HCT116 (cell line): ENCODE data around the gene CPLANE2. TPM values are rescaled to one million over a fixed set of nuclear protein-coding genes. Genes with fewer than 3 reads are reported as not detected.

ENCODE experiments used
- ATAC-seq: fragments of 200-7000 bp; cut with Tn5 transposase; 2 replicates; pipeline ENCODE4 v1.9.1; 2020; ENCODE audit warnings: mild to moderate bottlenecking, moderate library complexity
- BruUV-seq: library from RNA; stranded (reverse); fragments of 400-500 nt; replicated peaks from 2 replicates; lab custom pipeline; 2021; lab: Mats Ljungman, UMichigan
- CTCF ChIA-PET: fragments of 300-600 bp; sonication (Branson Sonifier 250); formaldehyde crosslinking; loops from one replicate; lab custom pipeline; 2021; ENCODE audit warnings: antibody characterized with exemption; lab: Charles Lee
- POLR2A ChIA-PET: fragments of 300-600, 350-600 bp; sonication (Branson Sonifier 250); formaldehyde crosslinking; loops from one replicate; lab custom pipeline; 2021; ENCODE audit warnings: antibody characterized with exemption; lab: Charles Lee
- RAD21 ChIA-PET, 2 experiments: fragments of 300-600 bp; sonication (Branson Sonifier 250); formaldehyde crosslinking; loops; one replicate each; lab custom pipeline; 2023; ENCODE audit warnings: low total read pairs in 2 of 2; ENCODE audit not compliant: uncharacterized antibody in 2 of 2, unreplicated experiment in 2 of 2, low non-redundant PET in 1 of 2; lab: Charles Lee
- DNase-seq: peaks from one replicate; pipeline ENCODE4 v3.0.0-alpha.2; 2010; ENCODE audit warnings: low read depth, low spot score
- H2AFZ ChIP-seq: fragments of 200-600 bp; shearing (Covaris generic), sonication (generic); 2 replicates; pipeline ENCODE4 v1.6.1; 2017; ENCODE audit warnings: low read depth, mixed run types, mixed read lengths, antibody characterized with exemption, low read length; ENCODE audit not compliant: poor library complexity, severe bottlenecking
- H3K27ac ChIP-seq: 2 replicates; pipeline ENCODE4 v1.5.1; 2012; ENCODE audit warnings: low read depth, low read length
- H3K27me3 ChIP-seq: fragments of 200-600 bp; sonication (generic); 2 replicates; pipeline ENCODE4 v1.6.1; 2016; ENCODE audit warnings: mixed run types, low read length, mixed read lengths; ENCODE audit not compliant: insufficient read depth
- H3K36me3 ChIP-seq, 2 experiments: fragments of 200-500 bp in 1 of 2; fragments of 200-600 bp in 1 of 2; sonication (Bioruptor generic) in 1 of 2; sonication (generic) in 1 of 2; 2 replicates each; pipeline versions ENCODE4 v1.5.1 to v1.6.1; 2014 to 2016; ENCODE audit warnings: low read length in 2 of 2, inconsistent platforms in 1 of 2, mixed read lengths in 1 of 2, mixed run types in 1 of 2; ENCODE audit not compliant: insufficient read depth in 2 of 2, control insufficient read depth in 1 of 2
- H3K4me1 ChIP-seq, 2 experiments: fragments of 200-600 bp in 1 of 2; sonication (generic) in 1 of 2; 2 replicates each; pipeline versions ENCODE4 v1.5.1 to v1.6.1; 2012 to 2017; ENCODE audit warnings: low read length in 2 of 2, inconsistent platforms in 1 of 2, mild to moderate bottlenecking in 1 of 2, mixed read lengths in 1 of 2, mixed run types in 1 of 2, moderate library complexity in 1 of 2; ENCODE audit not compliant: insufficient read depth in 2 of 2, control insufficient read depth in 1 of 2
- H3K4me2 ChIP-seq: fragments of 200-600 bp; sonication (generic); 2 replicates; pipeline ENCODE4 v1.6.1; 2017; ENCODE audit warnings: mixed run types, low read length, mixed read lengths
- H3K4me3 ChIP-seq, 2 experiments: fragments of 200-600 bp in 1 of 2; sonication (generic) in 1 of 2; replicated peaks in 1 of 2; 2 replicates each; pipeline ENCODE4 v1.5.1; 2011 to 2016; ENCODE audit warnings: low read length in 2 of 2, control low read depth in 1 of 2, low read depth in 1 of 2, mild to moderate bottlenecking in 1 of 2, mixed read lengths in 1 of 2, mixed run types in 1 of 2
- H3K79me2 ChIP-seq: fragments of 200-600 bp; sonication (generic); 2 replicates; pipeline ENCODE4 v1.6.1; 2017; ENCODE audit warnings: mild to moderate bottlenecking, mixed run types, low read length, moderate library complexity, mixed read lengths; ENCODE audit not compliant: insufficient read depth
- H3K9ac ChIP-seq: fragments of 200-600 bp; sonication (generic); 2 replicates; pipeline ENCODE4 v1.6.1; 2016; ENCODE audit warnings: low read length, mixed read lengths
- H3K9me2 ChIP-seq: fragments of 200-600 bp; sonication (generic), shearing (Covaris generic); 2 replicates; pipeline ENCODE4 v1.6.1; 2017; ENCODE audit warnings: mixed run types, mild to moderate bottlenecking, moderate library complexity; ENCODE audit not compliant: insufficient read depth
- H3K9me3 ChIP-seq, 2 experiments: fragments of 200-500 bp in 1 of 2; fragments of 200-600 bp in 1 of 2; sonication (Bioruptor generic) in 1 of 2; sonication (generic) in 1 of 2; 2 replicates each; pipeline ENCODE4 v1.6.1; 2014 to 2017; ENCODE audit warnings: low read length in 2 of 2, mixed read lengths in 2 of 2, inconsistent platforms in 1 of 2, low read depth in 1 of 2, mild to moderate bottlenecking in 1 of 2, mixed run types in 1 of 2, moderate library complexity in 1 of 2; ENCODE audit not compliant: control insufficient read depth in 1 of 2, insufficient read depth in 1 of 2
- H4K20me1 ChIP-seq: fragments of 200-600 bp; sonication (generic), shearing (Covaris generic); 2 replicates; pipeline ENCODE4 v1.6.1; 2017; ENCODE audit warnings: mixed run types, mild to moderate bottlenecking, moderate library complexity; ENCODE audit not compliant: insufficient read depth
- CBX3 ChIP-seq: IDR thresholded peaks from 2 replicates; pipeline ENCODE4 v1.6.1; 2012; ENCODE audit warnings: low read depth
- EGR1 ChIP-seq: IDR thresholded peaks from 2 replicates; pipeline ENCODE4 v1.6.1; 2012; ENCODE audit warnings: low read depth
- ELF1 ChIP-seq: IDR thresholded peaks from 2 replicates; pipeline ENCODE4 v1.6.1; 2012; ENCODE audit warnings: low read depth, borderline replicate concordance
- EZH2 ChIP-seq: fragments of 200-600 bp; sonication (generic); IDR thresholded peaks from 2 replicates; pipeline ENCODE4 v1.6.1; 2017; ENCODE audit warnings: antibody characterized with exemption, mixed run types
- FOSL1 ChIP-seq: IDR thresholded peaks from 2 replicates; pipeline ENCODE4 v1.6.1; 2012; ENCODE audit warnings: low read depth
- POLR2A ChIP-seq: IDR thresholded peaks from 2 replicates; pipeline ENCODE4 v1.7.0; 2011; ENCODE audit warnings: borderline replicate concordance; ENCODE audit not compliant: insufficient read depth, insufficient read length; ENCODE audit errors: extremely low read depth
- POLR2AphosphoS5 ChIP-seq: IDR thresholded peaks from 2 replicates; pipeline ENCODE4 v1.6.1; 2011; ENCODE audit warnings: mild to moderate bottlenecking, low read depth, low read length, moderate library complexity
- RAD21 ChIP-seq: IDR thresholded peaks from 2 replicates; pipeline ENCODE4 v1.6.1; 2012; ENCODE audit warnings: low read depth, mild to moderate bottlenecking
- SP1 ChIP-seq: IDR thresholded peaks from 2 replicates; pipeline ENCODE4 v1.6.1; 2012; ENCODE audit warnings: low read depth
- YY1 ChIP-seq: IDR thresholded peaks from 2 replicates; pipeline ENCODE4 v1.6.1; 2011; ENCODE audit warnings: low read length, low read depth, moderate library complexity, mild to moderate bottlenecking; ENCODE audit not compliant: insufficient replicate concordance; ENCODE audit errors: extremely low read depth
- ZFX ChIP-seq: fragments of 450-650 bp; IDR thresholded peaks from 2 replicates; pipeline ENCODE4 v1.6.1; 2017
- ZNF274 ChIP-seq: fragments of 200-500 bp; sonication (Bioruptor generic); IDR thresholded peaks from 2 replicates; pipeline ENCODE4 v1.6.1; 2014; ENCODE audit warnings: mild to moderate bottlenecking, low read depth, low read length, inconsistent platforms
- intact Hi-C: fragments of 100-400 bp; cut with micrococcal nuclease; formaldehyde crosslinking; loops from 2 replicates; pipeline ENCODE4 v1.10.0; 2022
- total RNA-seq: library from RNA; stranded (reverse); gene quantifications from one replicate; pipeline ENCODE4 v1.2.1, GENCODE V29; 2021; ENCODE audit not compliant: unreplicated experiment
- TF ChIP-seq, protein P1 (sequence below), 3 experiments: fragments of 200-600 bp in 1 of 3; sonication (generic) in 1 of 3; IDR thresholded peaks in 2 of 3; conservative IDR thresholded peaks in 1 of 3; 2 replicates each; pipeline ENCODE4 v1.5.1; 2012 to 2017; ENCODE audit warnings: low read depth in 2 of 3, low read length in 2 of 3, antibody characterized with exemption in 1 of 3, borderline replicate concordance in 1 of 3, control low read depth in 1 of 3, mild to moderate bottlenecking in 1 of 3, mixed read lengths in 1 of 3, mixed run types in 1 of 3, moderate library complexity in 1 of 3; ENCODE audit not compliant: insufficient read depth in 1 of 3
- TF ChIP-seq, protein P2 (sequence below): IDR thresholded peaks from 2 replicates; pipeline ENCODE4 v1.6.1; 2011; ENCODE audit warnings: mild to moderate bottlenecking, low read length, moderate library complexity; ENCODE audit not compliant: insufficient replicate concordance; ENCODE audit errors: extremely low read depth

CPLANE2 gene
- total RNA-seq, 1 experiment from 2014 or later = 8.1 TPM

DNA sequence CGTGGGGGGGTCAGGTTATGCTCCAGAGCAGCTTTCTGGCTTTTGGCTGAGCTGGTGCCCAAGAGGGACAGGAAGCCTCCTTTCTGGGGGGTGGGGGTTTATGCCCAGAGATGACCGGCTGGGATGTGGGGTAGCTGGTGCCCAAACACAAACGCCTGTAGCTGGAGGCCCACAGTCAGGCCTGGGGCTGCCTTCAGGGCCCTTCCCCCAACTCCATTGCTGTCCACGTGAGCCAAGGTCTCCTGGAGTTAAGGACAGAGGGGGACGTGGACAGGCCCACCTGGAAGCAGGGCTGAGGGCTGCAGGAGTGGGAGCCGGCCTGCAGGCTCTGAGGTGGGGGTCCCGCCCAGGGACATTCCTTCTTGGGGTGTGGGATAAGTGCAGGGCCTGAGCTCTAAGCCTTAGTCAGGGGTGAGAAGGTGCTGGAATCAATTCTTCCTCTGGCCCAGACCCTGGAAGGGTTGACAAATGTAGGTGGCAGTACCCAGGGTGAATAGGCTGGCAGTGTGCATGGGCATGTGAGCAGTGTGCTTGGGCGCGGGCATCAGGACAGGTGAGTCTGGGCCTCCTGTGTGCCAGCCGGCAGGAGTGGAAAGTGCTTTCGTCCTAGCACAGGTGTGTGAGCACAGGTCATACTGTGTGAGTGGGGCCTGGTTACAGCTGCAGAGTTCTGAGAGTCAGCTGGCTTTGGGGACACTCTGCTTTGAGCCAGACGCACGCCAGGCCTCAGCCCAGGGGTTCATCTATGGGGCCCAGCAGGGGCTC is 6.8 kb downstream of the CPLANE2 start:
- ChIA-PET CTCF (no interaction called here), POLR2A (interaction anchor here (1.0 kb wide), 1 partner anchor 23 kb away, joined by 3 read pairs; no protein-coding TSS in a partner anchor), RAD21 (no interaction called here)
- Histone ChIP-seq H3K9me3 (no peaks in the 10 kb centered on the region), H3K4me1 (peaks cover under 1 to 5% of the 10 kb centered on the region in 2 experiments; a peak in 3 of 4 replicates), H3K4me3 (no peak overlapping the region), H3K4me2 (no peak overlapping the region), H4K20me1 (no peaks in the 10 kb centered on the region), H3K9ac (no peak overlapping the region), H3K9me2 (no peaks in the 10 kb centered on the region), H3K36me3 (no peaks in the 10 kb centered on the region), H2AFZ (no peak overlapping the region), H3K79me2 (no peaks in the 10 kb centered on the region; the same call in 1 of the 2 replicates), H3K27ac (no peak overlapping the region), H3K27me3 (no peaks in the 10 kb centered on the region)
- no peak for TF ChIP-seq POLR2A
- TF ChIP-seq, protein P1, sequence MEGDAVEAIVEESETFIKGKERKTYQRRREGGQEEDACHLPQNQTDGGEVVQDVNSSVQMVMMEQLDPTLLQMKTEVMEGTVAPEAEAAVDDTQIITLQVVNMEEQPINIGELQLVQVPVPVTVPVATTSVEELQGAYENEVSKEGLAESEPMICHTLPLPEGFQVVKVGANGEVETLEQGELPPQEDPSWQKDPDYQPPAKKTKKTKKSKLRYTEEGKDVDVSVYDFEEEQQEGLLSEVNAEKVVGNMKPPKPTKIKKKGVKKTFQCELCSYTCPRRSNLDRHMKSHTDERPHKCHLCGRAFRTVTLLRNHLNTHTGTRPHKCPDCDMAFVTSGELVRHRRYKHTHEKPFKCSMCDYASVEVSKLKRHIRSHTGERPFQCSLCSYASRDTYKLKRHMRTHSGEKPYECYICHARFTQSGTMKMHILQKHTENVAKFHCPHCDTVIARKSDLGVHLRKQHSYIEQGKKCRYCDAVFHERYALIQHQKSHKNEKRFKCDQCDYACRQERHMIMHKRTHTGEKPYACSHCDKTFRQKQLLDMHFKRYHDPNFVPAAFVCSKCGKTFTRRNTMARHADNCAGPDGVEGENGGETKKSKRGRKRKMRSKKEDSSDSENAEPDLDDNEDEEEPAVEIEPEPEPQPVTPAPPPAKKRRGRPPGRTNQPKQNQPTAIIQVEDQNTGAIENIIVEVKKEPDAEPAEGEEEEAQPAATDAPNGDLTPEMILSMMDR (IDR thresholded peaks at IDR 0.05 in 2 of 3, conservative IDR thresholded peaks at IDR 0.05 in 1 of 3; ENCODE audit: borderline replicate concordance in 1 of 3, insufficient read depth in 1 of 3, low read depth in 2 of 3, low read length in 2 of 3) = no peak
- TF ChIP-seq ZFX = no peak
- no peak for TF ChIP-seq ZNF274
- no peak for TF ChIP-seq YY1
- no peak for TF ChIP-seq SP1
- no peak for TF ChIP-seq FOSL1
- no peak for TF ChIP-seq EZH2
- no peak for TF ChIP-seq EGR1
- TF ChIP-seq POLR2AphosphoS5 = no peak
- TF ChIP-seq, protein P2, sequence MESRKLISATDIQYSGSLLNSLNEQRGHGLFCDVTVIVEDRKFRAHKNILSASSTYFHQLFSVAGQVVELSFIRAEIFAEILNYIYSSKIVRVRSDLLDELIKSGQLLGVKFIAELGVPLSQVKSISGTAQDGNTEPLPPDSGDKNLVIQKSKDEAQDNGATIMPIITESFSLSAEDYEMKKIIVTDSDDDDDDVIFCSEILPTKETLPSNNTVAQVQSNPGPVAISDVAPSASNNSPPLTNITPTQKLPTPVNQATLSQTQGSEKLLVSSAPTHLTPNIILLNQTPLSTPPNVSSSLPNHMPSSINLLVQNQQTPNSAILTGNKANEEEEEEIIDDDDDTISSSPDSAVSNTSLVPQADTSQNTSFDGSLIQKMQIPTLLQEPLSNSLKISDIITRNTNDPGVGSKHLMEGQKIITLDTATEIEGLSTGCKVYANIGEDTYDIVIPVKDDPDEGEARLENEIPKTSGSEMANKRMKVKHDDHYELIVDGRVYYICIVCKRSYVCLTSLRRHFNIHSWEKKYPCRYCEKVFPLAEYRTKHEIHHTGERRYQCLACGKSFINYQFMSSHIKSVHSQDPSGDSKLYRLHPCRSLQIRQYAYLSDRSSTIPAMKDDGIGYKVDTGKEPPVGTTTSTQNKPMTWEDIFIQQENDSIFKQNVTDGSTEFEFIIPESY = no peak
- no peak for TF ChIP-seq ELF1
- TF ChIP-seq CBX3 = no peak
- no peak for TF ChIP-seq RAD21
- DNase-seq (no peak), ATAC-seq (no peak)
- BruUV-seq = no TSS peak
- intact Hi-C loops = no loop called here
